ENCODE results near the gene C6orf120.

C6orf120 gene

DNA sequence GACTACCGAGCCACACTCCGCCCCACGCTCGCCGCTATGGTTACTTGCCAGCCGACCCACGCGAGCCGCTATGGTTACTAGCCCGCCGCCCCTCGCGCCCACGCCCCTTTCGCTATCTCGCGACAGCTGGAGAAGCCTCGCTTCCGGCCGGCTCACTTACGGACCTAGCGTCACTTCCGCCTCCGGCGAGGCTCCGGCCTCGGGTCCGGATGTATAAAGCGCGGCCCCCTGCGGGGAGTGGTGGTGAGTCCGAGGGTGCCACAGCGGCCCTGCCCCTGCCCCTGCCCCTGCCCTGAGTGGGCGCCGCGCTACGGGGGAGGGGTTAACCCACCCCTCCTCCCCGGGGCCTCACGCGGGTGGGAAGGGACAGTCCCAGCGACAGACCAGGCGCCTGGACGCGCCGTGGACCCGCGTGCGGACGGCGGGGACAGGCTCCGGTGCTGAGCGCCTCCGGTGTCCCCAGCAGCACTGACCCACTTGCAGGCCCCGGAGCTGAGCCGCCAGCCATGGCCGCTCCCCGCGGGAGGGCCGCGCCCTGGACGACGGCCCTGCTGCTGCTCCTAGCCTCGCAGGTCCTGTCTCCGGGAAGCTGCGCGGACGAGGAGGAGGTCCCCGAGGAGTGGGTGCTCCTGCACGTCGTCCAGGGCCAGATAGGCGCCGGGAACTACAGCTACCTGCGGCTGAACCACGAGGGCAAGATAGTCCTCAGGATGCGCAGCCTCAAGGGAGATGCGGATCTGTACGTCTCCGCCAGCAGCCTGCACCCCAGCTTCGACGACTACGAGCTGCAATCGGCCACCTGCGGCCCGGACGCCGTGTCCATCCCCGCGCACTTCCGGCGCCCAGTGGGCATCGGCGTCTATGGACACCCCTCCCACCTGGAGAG lies at the start of gene C6orf120, which contains the start of gene WDR27:
Gene C6orf120, plus strand, starts transcription at position 173 of the 886 bp plus-strand sequence. Its CDS starts 334 bp downstream, at position 507.
Gene WDR27, minus strand, starts transcription at position 76 of the 886 bp plus-strand sequence. CDS start 13,024 bp downstream, outside the sequence.
- peak; percentile 96 for DNase-seq (ENCODE audit: low read depth)

DNA sequence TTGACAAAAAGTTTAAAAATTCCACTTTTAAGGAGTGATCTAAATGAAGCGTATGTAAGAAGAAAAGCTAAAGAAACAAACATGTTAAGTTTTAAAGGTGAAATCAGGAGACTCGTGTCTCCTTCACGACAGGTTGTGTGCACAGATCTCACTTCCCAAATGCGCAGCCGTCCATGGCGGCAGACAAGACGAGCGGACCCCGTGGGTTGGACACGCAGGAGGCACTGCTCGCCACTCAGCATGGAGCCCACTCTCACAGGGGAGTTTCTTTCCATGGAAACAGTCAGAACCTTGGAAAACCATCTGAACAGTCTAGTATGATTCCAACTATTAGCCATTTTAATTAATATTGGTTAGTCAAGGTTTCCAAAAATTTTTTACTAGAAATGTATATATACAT lies 49.0 kb upstream of the C6orf120 start:
- no peak for DNase-seq (ENCODE audit: low read depth)
- TF ChIP-seq, protein P1, sequence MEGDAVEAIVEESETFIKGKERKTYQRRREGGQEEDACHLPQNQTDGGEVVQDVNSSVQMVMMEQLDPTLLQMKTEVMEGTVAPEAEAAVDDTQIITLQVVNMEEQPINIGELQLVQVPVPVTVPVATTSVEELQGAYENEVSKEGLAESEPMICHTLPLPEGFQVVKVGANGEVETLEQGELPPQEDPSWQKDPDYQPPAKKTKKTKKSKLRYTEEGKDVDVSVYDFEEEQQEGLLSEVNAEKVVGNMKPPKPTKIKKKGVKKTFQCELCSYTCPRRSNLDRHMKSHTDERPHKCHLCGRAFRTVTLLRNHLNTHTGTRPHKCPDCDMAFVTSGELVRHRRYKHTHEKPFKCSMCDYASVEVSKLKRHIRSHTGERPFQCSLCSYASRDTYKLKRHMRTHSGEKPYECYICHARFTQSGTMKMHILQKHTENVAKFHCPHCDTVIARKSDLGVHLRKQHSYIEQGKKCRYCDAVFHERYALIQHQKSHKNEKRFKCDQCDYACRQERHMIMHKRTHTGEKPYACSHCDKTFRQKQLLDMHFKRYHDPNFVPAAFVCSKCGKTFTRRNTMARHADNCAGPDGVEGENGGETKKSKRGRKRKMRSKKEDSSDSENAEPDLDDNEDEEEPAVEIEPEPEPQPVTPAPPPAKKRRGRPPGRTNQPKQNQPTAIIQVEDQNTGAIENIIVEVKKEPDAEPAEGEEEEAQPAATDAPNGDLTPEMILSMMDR (conservative IDR thresholded peaks at IDR 0.05; ENCODE audit: low read depth, low read length): no peak

More for the DNA sequence above, at the start of gene C6orf120, which contains the start of gene WDR27:
- peak within 1 kb of the TSS; percentile 98 for H3K4me3 ChIP-seq (ENCODE audit: low read depth, low read length)
- TF ChIP-seq, protein P1 (conservative IDR thresholded peaks at IDR 0.05; ENCODE audit: low read depth, low read length): no peak

DNA sequence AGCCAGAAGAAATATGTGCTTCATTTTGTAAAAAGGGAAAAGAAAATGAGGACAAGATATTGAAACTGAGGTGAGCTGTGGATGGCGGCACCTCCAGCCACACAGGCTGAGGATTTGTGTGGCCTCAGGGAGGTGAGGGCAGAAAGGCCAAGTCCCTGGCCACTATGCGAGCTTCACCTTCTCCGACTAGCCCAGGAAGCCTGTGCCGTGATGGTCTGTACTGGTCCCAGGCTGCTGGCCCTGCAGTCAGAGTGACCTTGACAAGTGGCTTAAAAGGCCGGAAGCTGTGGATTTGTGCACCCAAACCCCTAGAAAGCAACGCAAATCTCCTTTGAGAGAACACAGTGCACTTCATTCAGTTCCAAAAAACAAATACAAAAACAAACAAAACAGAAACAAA lies 48.2 kb upstream of the C6orf120 start:
- TF ChIP-seq, protein P1 (conservative IDR thresholded peaks at IDR 0.05; ENCODE audit: low read depth, low read length): no peak
- no peak for DNase-seq (ENCODE audit: low read depth)
- H3K4me3 ChIP-seq (ENCODE audit: low read depth, low read length): no peak overlapping the region

More for the DNA sequence above, 49.0 kb upstream of the C6orf120 start:
- H3K4me3 ChIP-seq (ENCODE audit: low read depth, low read length): no peak overlapping the region

DNA sequence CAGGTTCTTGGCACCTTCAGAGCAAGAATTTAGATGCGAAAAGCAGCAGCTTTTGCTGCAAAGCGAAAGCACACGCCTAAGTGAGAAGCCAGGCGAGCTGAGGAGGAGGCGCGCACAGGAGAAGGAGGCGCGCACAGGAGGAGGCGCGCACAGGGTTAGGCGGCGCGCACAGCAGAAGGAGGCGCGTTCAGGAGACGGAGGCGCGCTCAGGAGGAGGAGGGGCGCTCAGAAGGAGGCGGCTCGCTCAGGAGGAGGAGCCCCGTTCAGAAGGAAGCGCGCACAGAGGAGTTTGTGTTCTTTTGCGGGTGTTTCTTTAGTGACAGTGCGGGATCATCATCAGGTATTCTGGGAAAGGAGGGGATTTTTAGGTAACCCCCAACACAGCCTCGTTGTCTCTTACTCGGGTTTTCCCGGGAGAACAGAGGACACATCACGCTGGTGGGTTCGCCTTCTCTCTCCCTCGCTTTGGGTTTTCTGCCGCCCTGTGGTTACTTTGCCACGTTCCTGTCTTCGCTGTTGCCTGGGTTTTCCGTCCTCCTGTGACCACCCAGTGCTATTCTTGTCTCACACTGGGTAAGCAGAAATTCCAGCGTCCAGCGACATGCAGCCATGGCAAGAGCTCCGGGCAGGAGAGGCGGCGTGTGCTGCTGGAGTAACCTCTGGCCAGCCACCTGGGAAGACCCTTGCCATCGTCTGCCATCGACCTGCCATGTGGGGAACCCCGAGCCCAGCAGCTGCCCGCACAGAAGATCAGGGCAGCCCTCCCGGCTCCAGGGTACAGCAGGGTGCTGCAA lies 47.1 kb upstream of the C6orf120 start:
- peak; percentile 88 for DNase-seq (ENCODE audit: low read depth)
- TF ChIP-seq, protein P1 (conservative IDR thresholded peaks at IDR 0.05; ENCODE audit: low read depth, low read length): peak; percentile 60
- peak overlapping the region; percentile 62 for H3K4me3 ChIP-seq (ENCODE audit: low read depth, low read length)

DNA sequence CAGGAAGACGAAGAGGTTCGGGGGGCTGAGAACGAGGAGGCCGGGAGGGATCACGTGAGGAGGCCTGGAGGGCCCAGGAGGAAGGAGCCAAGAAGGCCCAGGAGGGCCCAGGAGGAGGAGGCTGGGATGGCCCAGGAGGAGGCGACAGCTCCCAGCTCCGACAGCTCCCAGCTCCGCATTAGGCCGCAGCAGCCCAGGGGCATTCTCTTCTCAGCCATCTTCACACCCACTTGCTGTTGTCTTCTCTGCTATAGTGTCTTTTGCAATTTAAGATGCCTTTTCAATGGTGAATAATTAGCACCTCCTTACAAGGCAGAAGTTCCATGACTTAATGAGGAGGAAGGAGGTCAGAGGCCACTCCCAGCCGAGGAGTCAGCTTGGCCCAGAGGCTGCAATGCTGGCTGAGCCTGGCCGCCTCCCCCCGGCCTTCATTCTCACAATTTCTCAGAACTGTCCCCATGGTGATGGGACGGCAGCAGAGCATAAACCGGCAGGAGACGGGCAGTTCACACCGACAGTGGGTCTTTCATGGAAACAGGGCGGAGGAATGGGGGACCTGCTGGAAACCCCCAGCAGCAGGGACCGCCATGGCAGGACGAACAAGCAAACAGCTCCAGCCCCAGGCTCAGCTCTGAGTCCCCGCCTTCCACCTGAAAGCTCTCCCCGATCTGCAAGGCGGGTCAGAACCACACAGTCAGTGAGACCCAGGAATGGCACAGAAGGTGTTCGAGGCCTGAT lies 45.2 kb upstream of the C6orf120 start:
- TF ChIP-seq, protein P1 (conservative IDR thresholded peaks at IDR 0.05; ENCODE audit: low read depth, low read length): no peak
- DNase-seq (ENCODE audit: low read depth): no peak
- H3K4me3 ChIP-seq (ENCODE audit: low read depth, low read length): no peak overlapping the region

DNA sequence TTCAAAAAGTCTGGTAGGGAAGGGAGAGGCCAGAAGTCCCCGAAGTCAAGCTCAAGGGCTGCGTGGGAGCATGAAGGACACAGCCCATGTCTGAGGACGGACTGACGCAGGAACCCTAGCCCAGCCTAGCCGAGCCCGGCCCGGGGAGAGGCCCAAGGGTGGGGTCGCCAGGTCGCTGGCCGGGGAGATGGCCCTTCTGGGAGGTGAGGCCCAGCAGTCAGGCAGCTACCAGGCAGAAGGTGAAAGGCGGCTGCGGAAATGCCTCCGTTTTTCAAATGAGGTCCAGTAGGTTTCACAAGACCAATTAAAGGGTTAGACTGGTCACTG lies 44.7 kb upstream of the C6orf120 start:
- no peak overlapping the region for H3K4me3 ChIP-seq (ENCODE audit: low read depth, low read length)
- TF ChIP-seq, protein P1 (conservative IDR thresholded peaks at IDR 0.05; ENCODE audit: low read depth, low read length): no peak
- no peak for DNase-seq (ENCODE audit: low read depth)

All from choroid plexus epithelial cell (primary cell).